Measurements from ENCODE around the gene KLHDC3.

Gene KLHDC3, protein sequence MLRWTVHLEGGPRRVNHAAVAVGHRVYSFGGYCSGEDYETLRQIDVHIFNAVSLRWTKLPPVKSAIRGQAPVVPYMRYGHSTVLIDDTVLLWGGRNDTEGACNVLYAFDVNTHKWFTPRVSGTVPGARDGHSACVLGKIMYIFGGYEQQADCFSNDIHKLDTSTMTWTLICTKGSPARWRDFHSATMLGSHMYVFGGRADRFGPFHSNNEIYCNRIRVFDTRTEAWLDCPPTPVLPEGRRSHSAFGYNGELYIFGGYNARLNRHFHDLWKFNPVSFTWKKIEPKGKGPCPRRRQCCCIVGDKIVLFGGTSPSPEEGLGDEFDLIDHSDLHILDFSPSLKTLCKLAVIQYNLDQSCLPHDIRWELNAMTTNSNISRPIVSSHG

DNA sequence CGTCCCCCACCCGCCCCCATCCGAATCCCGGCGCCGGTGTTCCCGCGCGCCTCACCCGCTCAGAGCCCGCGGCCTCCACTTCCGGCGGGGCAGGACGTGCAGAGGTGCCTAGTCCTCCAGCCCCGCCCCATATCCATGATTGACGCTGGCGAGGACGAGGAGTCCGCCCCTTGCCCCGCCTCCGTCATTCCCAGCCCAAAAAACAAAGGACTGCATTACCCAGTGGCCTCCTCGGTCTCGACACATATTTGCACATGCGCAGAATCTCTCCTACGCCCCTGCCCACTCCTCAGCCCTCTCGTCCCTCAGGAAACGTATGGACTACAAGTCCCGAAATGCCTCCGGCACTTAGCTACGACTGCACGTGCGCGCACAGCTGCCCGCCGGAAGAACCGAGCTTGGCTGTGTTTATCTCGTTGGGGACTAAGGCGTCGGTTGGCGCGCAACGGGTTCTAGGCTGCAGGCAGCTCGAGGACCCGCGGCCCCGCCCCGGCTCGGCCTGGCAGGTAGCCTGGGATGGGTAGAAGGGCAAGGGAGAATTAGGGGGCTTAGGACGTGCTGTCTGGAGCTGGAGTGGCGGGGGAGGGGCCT, at the start of gene KLHDC3, which contains the start of gene MEA1:
Gene KLHDC3 (plus strand): TSS at position 407 of the 591 bp plus-strand sequence. CDS start 2,944 bp downstream, outside the sequence.
Gene MEA1 (minus strand): TSS at position 104 of the 591 bp plus-strand sequence. CDS start 133 bp downstream, outside the sequence.
- in situ Hi-C loops (cut with MboI; ENCODE audit: low sequenced_read_pairs), result no loop called here

DNA sequence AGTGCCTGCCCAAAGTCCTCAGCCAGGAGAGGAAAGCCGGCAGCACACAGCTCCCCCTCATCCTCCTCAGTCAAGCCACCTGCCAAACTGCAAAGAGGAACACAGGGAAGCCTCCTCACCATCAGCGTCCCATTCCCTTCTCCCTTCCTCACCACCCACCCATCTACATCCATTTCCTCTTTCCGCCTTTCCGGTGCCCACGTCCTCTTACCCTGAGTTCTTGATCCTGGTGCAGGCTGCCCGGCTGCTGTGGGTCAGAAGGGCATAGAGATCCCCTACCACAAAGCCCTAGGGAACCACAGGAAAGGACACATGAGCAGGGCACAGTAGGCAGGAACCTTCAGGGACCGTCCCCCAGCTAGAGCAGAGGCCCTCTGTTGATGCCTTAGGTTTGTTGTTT, 47.5 kb upstream of the KLHDC3 start:
- in situ Hi-C loops (cut with MboI; ENCODE audit: low sequenced_read_pairs), result no loop called here

DNA sequence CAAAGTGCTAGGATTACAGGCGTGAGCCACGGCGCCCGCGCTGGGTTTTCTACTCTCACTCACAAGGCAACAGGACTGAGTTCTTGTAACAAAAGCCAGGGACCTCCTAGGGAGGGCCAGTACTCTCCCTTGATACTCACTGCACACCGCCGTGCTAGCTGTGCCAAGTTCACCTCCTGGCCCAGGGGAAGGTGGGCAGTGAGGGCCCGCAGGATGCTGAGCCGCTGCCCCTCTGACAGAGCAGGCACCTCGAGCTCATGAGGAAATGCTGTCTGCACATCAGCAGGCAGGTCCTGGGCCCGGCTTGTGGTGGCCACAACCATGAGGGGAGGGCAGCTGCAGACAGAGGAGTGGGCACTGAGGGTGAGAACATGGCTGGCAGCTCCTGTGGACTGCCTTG, 46.8 kb upstream of the KLHDC3 start:
- in situ Hi-C loops (cut with MboI; ENCODE audit: low sequenced_read_pairs), result no loop called here

DNA sequence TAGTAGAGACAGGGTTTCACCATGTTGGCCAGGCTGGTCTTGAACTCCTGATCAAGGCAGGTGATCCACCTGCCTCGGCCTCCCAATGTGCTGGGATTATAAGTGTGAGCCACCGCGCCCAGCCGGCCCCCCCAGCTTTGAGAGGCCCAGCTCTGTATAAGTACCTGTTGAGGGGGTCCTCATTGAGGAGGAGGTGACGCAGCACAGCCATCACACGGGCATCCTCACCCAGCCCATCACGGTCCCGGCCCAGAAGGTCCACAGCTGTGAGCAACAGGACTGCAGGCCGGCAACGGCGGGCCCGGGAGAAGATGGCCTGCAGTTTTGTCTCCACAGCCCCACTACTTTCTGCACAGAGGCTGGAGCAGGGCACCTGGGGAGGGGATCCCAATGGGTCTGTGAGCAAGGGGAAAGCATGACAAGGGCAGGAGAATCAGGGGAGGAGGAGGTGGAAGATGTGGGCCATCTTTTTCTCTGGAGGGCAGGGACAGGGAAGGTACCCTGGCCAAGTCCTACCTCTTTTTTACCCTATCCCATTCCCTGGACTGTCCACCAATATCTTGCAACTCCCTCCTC, 45.8 kb upstream of the KLHDC3 start:
- in situ Hi-C loops (cut with MboI; ENCODE audit: low sequenced_read_pairs), result no loop called here

DNA sequence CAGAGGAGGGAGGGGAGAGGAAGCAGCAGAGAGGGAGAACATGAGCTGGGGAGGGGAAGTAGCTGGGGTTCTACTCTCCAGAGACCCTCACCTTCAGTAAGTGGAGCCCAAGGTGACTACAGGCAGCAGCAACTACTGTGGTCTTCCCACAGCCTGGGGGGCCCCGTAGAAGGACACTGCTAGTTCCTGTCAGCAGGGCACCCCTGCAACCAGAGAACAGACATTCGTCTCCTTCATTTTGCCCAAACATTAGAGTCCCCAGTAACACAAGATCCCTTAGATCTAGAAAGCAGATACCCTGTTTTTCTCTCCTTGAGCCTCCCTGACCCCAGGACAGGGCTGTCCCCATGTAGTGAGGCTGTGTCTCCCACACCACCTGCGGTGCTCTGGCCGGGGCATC, 45.3 kb upstream of the KLHDC3 start:
- in situ Hi-C loops (cut with MboI; ENCODE audit: low sequenced_read_pairs), result no loop called here

DNA sequence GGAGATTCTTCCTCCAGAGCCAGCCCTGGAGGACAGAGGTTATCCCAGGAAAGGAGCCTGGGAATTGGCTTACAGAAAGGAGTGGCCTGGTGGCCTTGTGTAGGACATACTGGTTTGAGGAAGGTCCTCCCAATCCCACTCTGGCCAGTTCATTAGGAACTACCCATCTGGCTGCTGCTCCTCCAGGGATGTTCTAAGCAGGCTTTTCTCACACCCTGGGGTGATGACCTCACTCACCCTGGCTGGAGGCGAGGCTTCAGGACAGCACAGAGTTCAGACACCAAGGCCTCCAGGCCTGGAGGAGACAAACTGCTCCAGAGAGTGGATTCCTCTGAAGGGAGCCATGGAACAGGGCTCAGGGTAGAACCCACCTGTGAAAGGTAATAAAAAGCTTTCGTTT, 44.6 kb upstream of the KLHDC3 start:
- in situ Hi-C loops (cut with MboI; ENCODE audit: low sequenced_read_pairs), result no loop called here

DNA sequence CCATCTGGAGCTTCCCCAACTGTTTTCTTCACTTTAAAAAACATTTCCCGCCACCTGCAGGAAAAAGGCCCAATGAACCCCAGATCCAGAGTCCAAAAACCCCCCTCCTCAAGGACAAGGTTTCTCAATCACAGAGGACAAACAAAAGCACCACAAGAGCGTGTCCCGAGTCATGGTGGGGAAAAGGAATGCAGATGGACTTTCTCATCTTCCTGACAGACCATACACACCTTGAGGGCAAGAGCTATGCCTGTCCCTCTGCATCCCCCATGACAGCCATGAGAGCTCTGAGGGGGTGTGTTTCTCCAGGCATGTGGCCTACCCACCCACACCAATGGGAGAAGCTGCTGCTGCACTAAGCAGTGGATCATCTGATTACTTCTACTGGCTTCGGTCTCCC, 44.1 kb upstream of the KLHDC3 start:
- in situ Hi-C loops (cut with MboI; ENCODE audit: low sequenced_read_pairs), result no loop called here

DNA sequence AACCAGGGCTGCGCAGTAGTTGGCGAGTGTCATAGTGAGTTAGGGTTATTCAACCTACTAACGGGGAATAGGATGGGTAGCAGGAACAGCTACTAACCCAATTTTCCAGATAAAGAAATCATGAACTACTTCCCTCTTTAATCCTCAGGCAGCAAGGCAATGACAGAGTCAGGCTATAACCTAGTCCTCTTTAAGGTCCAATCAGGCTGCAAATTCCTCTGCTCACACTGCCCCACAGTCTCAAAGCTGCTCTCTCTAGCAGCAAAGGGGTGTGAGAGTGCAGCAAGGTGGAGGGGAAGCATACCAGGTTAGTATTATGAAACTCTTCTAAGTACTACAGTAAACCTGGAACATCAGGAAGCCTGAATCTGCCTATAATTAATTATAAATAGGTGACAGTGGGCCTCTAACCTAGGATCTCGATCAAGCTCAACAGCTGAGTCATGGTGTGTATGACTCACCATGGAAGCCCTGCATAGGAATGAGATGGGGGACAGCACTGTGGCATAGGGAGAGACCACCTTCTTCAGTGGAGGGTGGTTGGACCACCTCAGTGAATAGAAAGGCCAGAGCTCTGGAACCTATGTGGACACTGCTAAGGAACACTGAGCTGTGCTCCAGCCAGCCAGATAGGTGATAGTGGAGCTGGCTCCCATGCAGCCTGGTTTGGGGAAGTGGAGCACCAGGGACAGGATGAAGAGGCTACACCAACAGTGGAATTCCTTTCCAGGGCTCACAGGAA, 43.0 kb upstream of the KLHDC3 start:
- in situ Hi-C loops (cut with MboI; ENCODE audit: low sequenced_read_pairs), result no loop called here

DNA sequence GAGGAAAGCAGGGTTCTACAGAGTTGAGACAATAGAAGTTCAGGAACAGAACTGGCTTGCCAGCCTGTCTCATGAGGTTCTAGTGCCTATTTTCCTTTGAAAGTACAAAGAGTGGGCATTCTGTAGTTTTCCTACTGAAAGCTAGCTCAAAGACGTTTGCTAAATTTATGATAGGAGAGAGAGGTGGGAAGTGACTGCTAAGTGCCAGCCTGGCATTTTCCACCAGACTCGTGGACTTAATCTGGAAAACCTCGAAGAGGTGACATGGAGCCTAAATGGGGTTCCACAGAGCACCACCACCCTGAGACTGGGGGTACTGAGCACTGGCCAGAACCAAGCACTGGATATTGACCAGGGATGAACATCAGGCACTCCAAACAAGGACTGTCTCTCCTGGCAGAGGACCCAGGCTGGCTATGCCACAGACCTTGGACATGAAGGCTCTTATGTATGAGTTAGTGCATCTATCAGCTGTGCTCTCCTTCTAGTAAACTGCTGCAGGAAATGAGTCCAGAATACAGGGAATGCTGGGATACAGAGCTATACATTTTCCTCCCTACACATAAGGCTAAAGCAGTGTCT, 42.2 kb upstream of the KLHDC3 start:
- in situ Hi-C loops (cut with MboI; ENCODE audit: low sequenced_read_pairs), result no loop called here

DNA sequence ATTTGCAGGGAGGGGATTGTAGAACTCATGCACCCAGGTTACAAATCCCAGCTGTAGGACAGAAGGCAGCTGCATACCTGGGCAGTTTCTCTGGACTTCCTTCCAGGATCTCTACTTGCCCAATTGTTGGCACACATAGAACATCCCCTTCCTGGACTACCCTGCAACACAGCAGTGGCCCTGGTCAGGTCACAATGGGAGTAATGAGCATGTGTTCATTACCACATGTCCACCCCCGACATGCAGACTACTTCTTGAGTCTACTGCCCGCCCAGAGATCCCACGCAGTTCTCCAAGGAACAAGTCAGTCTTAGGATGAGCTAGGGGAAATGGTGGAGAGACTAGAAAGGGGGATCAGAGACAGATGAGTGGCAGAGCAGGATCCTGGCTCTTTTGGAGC, 40.1 kb upstream of the KLHDC3 start:
- in situ Hi-C loops (cut with MboI; ENCODE audit: low sequenced_read_pairs), result no loop called here

DNA sequence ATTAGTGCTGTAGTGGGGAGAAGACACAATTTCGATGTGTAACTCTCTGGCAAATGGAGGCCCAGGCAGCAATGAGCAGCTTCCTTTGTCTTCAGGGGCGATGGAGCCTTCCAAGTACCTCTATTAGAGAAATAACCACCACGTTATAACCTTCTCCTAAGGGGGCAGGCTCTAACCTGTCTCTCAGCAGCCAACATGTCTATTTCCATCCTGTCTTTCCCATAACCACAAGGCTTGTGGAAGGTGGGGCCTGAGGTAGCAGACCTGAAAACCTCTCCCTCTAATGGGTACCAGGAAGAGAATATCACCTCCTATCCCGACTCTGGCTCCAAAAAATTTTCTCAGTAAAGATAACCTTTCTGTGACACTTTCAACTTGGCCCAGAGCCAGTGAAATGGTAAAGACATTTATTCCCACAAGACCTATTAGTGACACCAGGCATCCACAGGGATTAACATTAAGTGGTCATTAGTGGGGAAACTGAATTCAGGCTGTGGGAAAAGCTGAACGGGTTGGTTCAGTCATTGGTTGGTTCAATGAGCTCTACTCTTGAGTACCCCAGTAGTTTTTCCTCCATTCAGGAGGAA, 39.0 kb upstream of the KLHDC3 start:
- in situ Hi-C loops (cut with MboI; ENCODE audit: low sequenced_read_pairs), result no loop called here

DNA sequence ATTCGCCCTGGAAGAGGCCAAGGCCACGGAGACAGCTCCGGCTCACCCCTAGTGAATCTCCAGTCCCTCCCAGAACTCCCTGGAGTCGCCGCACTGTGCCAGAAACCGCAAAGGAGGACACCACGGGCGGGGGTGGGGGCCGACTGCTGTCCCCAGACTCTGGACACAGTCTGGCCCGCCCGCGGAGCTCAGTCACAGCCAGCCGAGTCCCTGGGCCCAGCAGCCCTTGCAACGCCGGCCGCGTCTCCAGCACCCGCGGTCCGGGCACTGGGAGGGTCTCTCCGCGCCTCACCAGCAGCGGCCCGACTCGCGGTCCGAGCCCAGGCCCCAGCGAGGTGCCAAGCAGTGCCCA, 35.6 kb upstream of the KLHDC3 start:
- in situ Hi-C loops (cut with MboI; ENCODE audit: low sequenced_read_pairs), result no loop called here

DNA sequence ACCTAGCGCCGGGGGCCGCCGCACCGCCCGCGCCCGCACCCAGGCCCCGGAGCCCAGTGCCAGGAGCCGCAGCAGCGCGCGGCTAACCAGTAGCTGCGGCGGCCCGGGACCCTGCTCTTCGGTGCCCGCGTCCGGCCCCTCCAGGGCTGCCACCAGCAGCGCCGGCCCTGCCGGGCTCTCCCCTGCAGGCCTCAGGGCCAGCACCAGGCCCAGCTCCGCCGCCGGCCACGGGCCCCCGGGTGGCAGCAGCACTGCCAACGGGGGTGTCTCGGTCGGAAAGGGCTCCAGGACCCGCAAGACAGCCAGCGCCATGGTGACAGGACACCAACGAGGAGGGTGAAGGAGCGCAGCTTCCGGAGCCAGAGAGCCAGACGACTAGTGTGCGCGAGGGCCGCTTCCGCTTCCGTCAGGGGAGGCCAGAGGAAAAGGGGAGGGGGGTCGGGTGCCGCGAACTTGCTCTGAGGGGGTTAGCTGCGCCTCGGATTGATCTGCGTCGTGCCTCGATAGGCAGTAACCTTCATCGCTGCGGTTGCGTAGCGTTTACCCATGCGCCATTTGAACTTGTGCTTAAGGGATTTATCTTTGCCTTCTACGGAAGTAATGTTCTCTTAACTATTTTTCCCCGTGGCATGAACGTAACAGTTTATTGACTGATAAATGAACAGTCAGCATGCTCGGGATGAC, 35.1 kb upstream of the KLHDC3 start, which contains the start of gene PEX6:
Gene PEX6 (minus strand): TSS at position 343 of the 684 bp plus-strand sequence. CDS start 31 bp downstream, at position 312.
- in situ Hi-C loops (cut with MboI; ENCODE audit: low sequenced_read_pairs), result no loop called here

DNA sequence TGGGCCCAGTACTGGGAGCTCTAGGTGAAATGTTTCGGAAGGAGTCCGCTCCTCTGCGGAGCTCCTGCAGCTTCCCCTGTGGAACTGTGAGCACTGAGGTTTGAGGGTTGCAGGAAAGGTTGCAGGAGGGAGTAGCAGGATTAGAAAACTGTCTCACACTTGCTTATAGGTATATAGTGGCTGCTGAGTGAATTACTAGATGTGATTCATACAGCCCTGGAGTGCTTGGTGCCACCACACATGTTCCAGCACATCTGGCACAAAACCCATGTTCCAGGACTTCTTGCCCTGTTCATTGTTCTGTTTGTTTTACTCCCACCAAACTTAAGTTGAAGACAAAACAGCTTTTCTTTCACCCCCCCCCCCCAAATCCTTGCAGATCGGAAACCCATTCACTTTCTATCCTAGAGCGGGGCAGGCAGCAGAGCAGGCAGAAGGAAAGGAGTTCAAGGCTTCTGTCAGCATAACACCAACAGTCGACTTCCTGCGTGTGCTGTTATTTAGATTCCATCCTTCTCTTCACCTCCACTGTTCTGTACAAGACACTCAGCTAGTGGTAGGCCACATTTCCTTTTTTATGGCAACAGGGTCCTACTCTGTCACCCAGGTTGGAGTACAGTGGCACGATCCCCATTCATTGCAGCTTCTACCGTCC, 34.4 kb upstream of the KLHDC3 start:
- in situ Hi-C loops (cut with MboI; ENCODE audit: low sequenced_read_pairs), result no loop called here

DNA sequence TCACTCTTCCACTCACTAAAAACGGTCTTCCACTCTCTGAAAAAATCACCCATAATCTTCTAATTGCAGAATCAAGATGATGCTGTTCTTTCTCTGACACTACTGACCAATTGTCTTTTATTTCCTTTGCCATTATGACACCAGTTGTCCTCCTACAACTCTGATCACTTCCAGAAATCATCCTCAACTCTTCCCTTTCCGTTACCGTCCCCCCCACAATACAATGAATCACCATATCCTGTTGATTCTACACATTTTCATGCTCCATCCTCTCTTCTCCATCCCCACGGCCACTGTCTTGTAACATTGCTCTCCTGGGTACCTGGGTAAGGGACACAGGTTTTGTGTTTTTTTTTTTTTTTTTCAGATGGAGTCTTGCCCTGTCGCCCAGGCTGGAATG, 32.2 kb upstream of the KLHDC3 start:
- in situ Hi-C loops (cut with MboI; ENCODE audit: low sequenced_read_pairs), result no loop called here

DNA sequence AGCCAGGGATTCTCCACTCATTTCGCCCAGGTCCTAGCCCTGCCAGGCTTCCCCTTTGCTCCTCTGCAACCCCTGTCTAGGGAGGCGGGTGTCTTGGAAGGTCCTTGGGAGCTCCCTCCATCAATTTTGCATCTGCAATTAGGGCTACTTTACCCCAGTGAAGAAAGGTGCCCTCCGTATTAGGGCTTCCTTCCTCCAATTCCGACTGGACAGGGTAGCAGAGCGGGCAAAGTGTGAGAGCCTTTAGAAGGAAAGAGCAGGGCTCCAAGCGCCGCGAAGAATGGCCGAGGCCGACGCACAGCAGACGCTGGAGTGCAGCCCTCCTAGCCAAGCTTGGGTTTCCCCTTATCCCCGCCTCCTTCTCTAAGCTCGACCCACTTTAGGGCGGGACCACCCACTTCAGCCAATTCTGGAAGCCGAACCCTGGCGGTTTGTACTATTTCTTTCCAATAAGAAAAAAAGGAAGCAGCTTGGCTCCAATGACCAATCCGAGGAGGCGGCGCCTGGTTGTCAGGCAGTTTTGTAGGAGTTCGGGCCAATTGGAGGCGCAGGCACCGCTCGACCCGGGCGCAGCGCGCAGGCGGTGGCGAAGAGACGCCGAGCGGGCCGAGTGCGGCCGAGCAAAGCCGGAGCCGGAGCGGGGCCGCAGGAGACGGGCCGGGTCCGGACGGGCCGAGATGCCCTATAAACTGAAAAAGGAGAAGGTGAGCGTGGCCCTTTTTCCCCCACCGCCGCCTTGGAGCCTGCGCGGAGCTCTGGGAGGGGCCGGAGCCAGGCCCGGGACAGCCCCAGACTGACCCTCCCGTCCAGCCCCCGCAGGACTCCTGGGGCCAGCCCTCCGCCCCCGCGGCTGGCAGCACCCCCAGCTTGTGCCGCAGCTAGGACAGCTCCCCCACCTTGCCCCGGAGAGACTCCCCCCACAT, 29.8 kb upstream of the KLHDC3 start, which contains the start of gene PPP2R5D:
Gene PPP2R5D (plus strand): TSS at position 570 of the 923 bp plus-strand sequence. CDS start 108 bp downstream, at position 678.
- in situ Hi-C loops (cut with MboI; ENCODE audit: low sequenced_read_pairs), result no loop called here

DNA sequence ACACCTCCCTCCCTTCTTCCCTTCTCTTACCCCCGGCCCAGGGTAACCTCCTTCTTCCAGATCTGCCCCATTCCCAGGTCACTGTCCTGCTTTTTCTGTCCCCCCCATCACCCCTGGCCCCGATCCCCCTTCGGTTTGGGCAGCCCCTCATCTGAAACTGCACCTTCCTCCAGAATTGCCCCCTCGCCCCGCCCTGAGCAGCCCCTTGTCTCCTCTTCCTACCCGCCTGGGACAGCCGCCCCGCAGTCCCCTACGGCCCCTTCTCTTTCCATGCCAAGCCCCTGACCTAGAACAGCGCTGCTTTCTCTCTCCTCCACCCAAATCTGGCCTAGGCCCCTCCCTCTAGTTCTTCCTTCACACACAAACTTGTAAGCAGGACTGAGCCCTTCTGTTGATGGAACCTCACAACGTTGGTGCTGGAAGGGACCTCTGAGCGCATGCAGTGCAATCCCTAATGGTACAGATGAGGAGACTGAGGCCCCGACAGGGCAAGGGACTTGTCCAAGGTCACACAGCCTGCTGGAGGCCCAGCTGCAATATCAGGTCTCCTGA, 29.0 kb upstream of the KLHDC3 start:
- in situ Hi-C loops (cut with MboI; ENCODE audit: low sequenced_read_pairs), result no loop called here

Measured in HL-60/S4 treated with retinoic acid at 250 ng/mL for 4 days and 3 days (cell line).